ENCODE measurements around the gene GFI1B. TPM values are rescaled to one million over a fixed set of nuclear protein-coding genes. Genes with fewer than 3 reads are reported as not detected.
A peak's percentile ranks its signal among the peaks of the same experiment; 100 is the strongest.

The GFI1B gene
- total RNA-seq, 4 donors from 2014 or later: not detected

DNA sequence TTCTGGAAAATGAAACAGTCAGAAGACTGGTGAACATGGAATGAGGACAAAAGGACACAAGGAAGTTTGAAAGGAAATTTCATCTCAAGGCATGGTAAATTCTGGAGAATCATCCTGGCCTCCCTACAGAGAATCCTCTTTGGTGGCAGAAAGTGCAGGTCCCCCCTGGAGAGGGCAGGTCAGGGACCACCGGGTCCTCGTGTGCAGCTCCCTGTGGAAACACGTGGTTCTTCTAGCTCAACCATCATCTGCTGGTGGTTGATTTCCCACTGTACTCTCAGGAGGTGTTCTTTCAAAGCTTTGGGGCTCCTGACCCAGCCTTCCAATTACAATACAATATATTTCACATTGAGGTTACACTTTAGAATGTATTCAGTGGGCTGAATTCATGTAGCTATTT is 49.7 kb downstream of the GFI1B start:
- H3K4me3 ChIP-seq: no peak overlapping the region
- no peak overlapping the region for H3K27ac ChIP-seq
- WGBS, 2 donors: 61 to 71% methylated on average over 3 of the region's 3 CpGs
- no peak for DNase-seq (ENCODE audit: low spot score in 2 of 2)
- H3K9me3 ChIP-seq: no peaks in the 10 kb centered on the region
- H3K4me1 ChIP-seq: peaks cover 3 to 41% (median 21%) of the 10 kb centered on the region in 4 donors
- H3K27me3 ChIP-seq: no peaks in the 10 kb centered on the region
- no peaks in the 10 kb centered on the region for H3K36me3 ChIP-seq
- TF ChIP-seq, protein P1, sequence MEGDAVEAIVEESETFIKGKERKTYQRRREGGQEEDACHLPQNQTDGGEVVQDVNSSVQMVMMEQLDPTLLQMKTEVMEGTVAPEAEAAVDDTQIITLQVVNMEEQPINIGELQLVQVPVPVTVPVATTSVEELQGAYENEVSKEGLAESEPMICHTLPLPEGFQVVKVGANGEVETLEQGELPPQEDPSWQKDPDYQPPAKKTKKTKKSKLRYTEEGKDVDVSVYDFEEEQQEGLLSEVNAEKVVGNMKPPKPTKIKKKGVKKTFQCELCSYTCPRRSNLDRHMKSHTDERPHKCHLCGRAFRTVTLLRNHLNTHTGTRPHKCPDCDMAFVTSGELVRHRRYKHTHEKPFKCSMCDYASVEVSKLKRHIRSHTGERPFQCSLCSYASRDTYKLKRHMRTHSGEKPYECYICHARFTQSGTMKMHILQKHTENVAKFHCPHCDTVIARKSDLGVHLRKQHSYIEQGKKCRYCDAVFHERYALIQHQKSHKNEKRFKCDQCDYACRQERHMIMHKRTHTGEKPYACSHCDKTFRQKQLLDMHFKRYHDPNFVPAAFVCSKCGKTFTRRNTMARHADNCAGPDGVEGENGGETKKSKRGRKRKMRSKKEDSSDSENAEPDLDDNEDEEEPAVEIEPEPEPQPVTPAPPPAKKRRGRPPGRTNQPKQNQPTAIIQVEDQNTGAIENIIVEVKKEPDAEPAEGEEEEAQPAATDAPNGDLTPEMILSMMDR (IDR thresholded peaks at IDR 0.05): no peak
- TF ChIP-seq EP300 (IDR thresholded peaks at IDR 0.05) (no peak), POLR2A (IDR thresholded peaks at IDR 0.05) (no peak)

DNA sequence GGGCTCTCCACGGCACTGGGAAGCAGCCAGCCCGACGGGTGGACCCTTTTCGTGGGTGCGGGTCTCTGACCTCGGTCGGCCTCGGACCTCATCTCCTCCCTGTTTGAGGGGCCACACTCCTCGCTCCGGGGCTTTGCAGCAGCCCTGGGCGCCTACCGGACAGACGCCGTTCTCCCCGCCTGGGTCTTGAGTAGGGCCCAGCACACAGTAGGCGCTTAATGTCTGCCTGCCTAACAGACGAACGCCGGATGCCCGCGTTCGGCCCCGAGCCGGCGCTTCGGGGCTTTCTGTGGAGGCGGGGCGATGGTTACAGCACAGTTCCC is 51.5 kb downstream of the GFI1B start:
- TF ChIP-seq, protein P1 (IDR thresholded peaks at IDR 0.05): no peak
- TF ChIP-seq POLR2A (IDR thresholded peaks at IDR 0.05): no peak
- no peak for TF ChIP-seq EP300 (IDR thresholded peaks at IDR 0.05)
- peaks cover 3 to 58% (median 21%) of the 10 kb centered on the region in 4 donors for H3K4me1 ChIP-seq

DNA sequence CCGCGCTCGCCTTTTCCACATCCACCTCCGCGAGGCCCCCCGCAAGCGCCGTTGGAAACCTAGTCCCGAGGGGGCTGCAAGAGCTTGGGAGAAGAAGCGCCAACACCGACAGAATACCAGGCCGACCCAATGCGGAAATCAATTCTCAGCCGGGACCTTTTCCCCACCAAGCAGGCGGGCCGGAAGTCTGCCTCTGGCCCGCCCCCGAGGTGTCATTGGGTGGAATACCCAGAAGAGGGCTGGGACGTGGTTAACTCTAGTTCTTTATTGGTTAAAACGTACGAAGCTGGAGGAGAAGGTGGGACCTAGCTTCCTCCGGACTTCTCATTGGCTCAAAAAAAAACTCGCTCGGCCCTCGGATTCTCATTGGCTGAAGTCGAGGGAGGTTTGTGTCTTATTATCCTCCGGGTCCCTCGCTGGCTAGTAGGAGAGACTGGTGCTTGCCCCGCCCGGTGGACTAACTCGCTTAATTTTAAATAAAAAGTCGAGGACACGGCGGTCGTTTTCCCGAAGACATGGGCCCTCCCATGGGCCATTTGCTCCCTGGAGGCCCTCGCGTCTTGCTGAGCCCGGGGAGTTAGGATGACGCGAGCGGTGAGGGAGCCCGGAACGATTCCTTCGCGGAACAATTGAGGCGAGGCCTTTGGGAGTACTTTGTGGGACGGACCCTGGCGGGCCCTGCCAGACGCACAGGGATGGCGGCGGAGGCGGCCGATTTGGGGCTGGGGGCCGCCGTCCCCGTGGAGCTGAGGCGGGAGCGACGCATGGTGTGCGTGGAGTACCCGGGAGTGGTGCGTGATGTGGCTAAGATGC is 52.0 kb downstream of the GFI1B start, which contains the start of gene GTF3C5:
TSS of gene GTF3C5 (plus strand) at position 681 of the 813 bp plus-strand sequence. CDS start at position 696, 15 bp downstream.
- TF ChIP-seq, protein P1 (IDR thresholded peaks at IDR 0.05): peak in 2 of 5 experiments; percentile 13 to 61
- peak; percentile 48 to 54 for TF ChIP-seq POLR2A (IDR thresholded peaks at IDR 0.05)
- TF ChIP-seq EP300 (IDR thresholded peaks at IDR 0.05): peak in 1 of 2 donors; percentile 85
- H3K27me3 ChIP-seq: no peaks in the 10 kb centered on the region
- no peaks in the 10 kb centered on the region for H3K9me3 ChIP-seq
- H3K36me3 ChIP-seq: peaks cover 0 to 4% (median 0%) of the 10 kb centered on the region in 3 donors
- WGBS, 2 donors: 0 to 1% methylated on average over 50 to 54 of the region's 63 CpGs
- H3K4me3 ChIP-seq: peak within 1 kb of the TSS; percentile 54 to 96 (median 78)
- peak; percentile 87 to 89 for DNase-seq (ENCODE audit: low spot score in 2 of 2)
- peaks cover 3 to 63% (median 21%) of the 10 kb centered on the region in 4 donors for H3K4me1 ChIP-seq
- peak within 1 kb of the TSS; percentile 70 to 95 (median 92) for H3K27ac ChIP-seq

More for the DNA sequence above, 51.5 kb downstream of the GFI1B start:
- H3K27ac ChIP-seq: peak overlapping the region; percentile 47 to 95 (median 90)
- peaks cover 0 to 4% (median 0%) of the 10 kb centered on the region in 3 donors for H3K36me3 ChIP-seq
- H3K4me3 ChIP-seq: peak overlapping the region; percentile 54 to 96 (median 78)
- no peaks in the 10 kb centered on the region for H3K27me3 ChIP-seq
- WGBS, 2 donors: 0% methylated on average over 12 to 18 of the region's 28 CpGs
- H3K9me3 ChIP-seq: no peaks in the 10 kb centered on the region
- no peak for DNase-seq (ENCODE audit: low spot score in 2 of 2)

DNA sequence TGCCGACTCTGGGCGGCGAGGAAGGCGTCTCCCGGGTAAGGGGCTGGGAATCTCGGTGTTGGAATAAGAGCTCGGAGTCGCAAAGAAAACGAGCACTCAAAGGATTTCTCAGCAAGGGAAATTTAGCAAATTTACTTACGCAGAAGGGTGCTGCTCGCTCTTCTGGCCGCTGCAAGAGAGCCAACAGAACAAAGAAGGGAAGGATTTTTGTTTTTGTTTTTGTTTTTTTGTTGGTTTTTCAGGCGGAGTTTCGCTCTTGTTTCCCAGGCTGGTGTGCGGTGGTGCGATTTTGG is 52.6 kb downstream of the GFI1B start:
- H3K27ac ChIP-seq: peak overlapping the region; percentile 70 to 95 (median 90)
- H3K4me3 ChIP-seq: peak overlapping the region; percentile 54 to 96 (median 75)
- H3K9me3 ChIP-seq: no peaks in the 10 kb centered on the region
- peaks cover 0 to 4% (median 0%) of the 10 kb centered on the region in 3 donors for H3K36me3 ChIP-seq
- peaks cover 3 to 69% (median 21%) of the 10 kb centered on the region in 4 donors for H3K4me1 ChIP-seq
- 1% methylated on average over 16 of the region's 16 CpGs for WGBS, 2 donors
- H3K27me3 ChIP-seq: no peaks in the 10 kb centered on the region
- no peak for DNase-seq (ENCODE audit: low spot score in 2 of 2)
- TF ChIP-seq, protein P1 (IDR thresholded peaks at IDR 0.05): no peak
- TF ChIP-seq POLR2A (IDR thresholded peaks at IDR 0.05): no peak
- TF ChIP-seq EP300 (IDR thresholded peaks at IDR 0.05): no peak

DNA sequence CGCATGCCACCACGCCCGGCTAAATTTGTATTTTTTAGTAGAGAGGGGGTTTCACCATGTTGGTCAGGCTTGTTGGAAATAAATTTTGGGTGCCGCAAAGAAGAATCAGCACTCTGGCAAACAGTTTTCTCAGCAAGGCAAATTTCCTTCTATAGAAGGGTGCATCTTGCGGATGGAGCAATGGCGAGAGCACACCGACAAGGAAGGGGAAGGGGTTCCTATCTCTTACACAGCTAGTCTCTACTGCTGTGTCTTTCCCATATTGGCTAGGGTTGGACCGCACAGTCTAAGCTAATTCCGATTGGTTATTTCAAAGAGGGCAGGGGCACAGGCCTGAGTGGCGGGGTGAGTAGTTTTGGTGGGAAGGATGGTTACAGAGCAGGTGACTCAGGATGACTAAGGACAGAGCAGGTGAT is 53.0 kb downstream of the GFI1B start:
- no peak for DNase-seq (ENCODE audit: low spot score in 2 of 2)
- 63 to 67% methylated on average over 10 of the region's 10 CpGs for WGBS, 2 donors
- Histone ChIP-seq H3K4me3 (peak overlapping the region; percentile 54 to 96 (median 75)), H3K36me3 (peaks cover 0 to 4% (median 0%) of the 10 kb centered on the region in 3 donors), H3K27me3 (no peaks in the 10 kb centered on the region), H3K27ac (peak overlapping the region in 2 of 4 donors; percentile 86 to 95), H3K4me1 (peaks cover 3 to 71% (median 21%) of the 10 kb centered on the region in 4 donors), H3K9me3 (no peaks in the 10 kb centered on the region)
- TF ChIP-seq, protein P1 (IDR thresholded peaks at IDR 0.05): no peak
- no peak for TF ChIP-seq POLR2A (IDR thresholded peaks at IDR 0.05)
